Suprapubic skin (tissue), 4 donors: ENCODE measurements around the gene SEPTIN11. TPM values are rescaled to one million over a fixed set of nuclear protein-coding genes. Genes with fewer than 3 reads are reported as not detected.

ENCODE experiments used
- DNase-seq, 2 donors: peaks; one replicate each; pipeline ENCODE4 v3.0.0-alpha.2; 2019; ENCODE audit warnings: low spot score in 2 of 2
- H3K27ac ChIP-seq: fragments of 200-600 bp; sonication (generic); one replicate; pipeline ENCODE4 v1.5.1; 2019
- H3K27me3 ChIP-seq: fragments of 200-600 bp; sonication (generic); one replicate; pipeline ENCODE4 v1.5.1; 2019
- H3K36me3 ChIP-seq: fragments of 200-600 bp; sonication (generic); one replicate; pipeline ENCODE4 v1.5.1; 2019
- H3K4me1 ChIP-seq: fragments of 200-600 bp; sonication (generic); one replicate; pipeline ENCODE4 v1.5.1; 2019
- H3K4me3 ChIP-seq: fragments of 200-600 bp; sonication (generic); one replicate; pipeline ENCODE4 v1.5.1; 2019; ENCODE audit warnings: mild to moderate bottlenecking
- H3K9me3 ChIP-seq: fragments of 200-600 bp; sonication (generic); one replicate; pipeline ENCODE4 v1.5.1; 2019
- EP300 ChIP-seq: sonication (generic); formaldehyde crosslinking; IDR thresholded peaks from one replicate; pipeline ENCODE4 v1.6.1; 2017; ENCODE audit warnings: antibody characterized with exemption
- POLR2A ChIP-seq, 2 donors: fragments of 450-650 bp; IDR thresholded peaks; one replicate each; pipeline ENCODE4 v1.6.1; 2017; ENCODE audit warnings: antibody characterized with exemption in 2 of 2, mild to moderate bottlenecking in 2 of 2, moderate library complexity in 2 of 2
- POLR2AphosphoS5 ChIP-seq, 3 donors: sonication (generic); formaldehyde crosslinking; IDR thresholded peaks; one replicate each; pipeline ENCODE4 v1.6.1; 2017; ENCODE audit warnings: antibody characterized with exemption in 3 of 3
- WGBS: methylation state at CpG from one replicate; pipeline ENCODE4 v1.1.5; 2018; 5-methylcytosine and 5-hydroxymethylcytosine counted together
- total RNA-seq, 4 donors: library from RNA; depleted of rRNA; stranded (reverse); fragments of >200 nt; gene quantifications; one replicate each; pipeline ENCODE4 v1.1.0, GENCODE V29; 2016
- TF ChIP-seq, protein P1 (sequence below), 2 donors: fragments of 200-600 bp in 1 of 2; fragments of 450-650 bp in 1 of 2; sonication (generic) in 1 of 2; IDR thresholded peaks; one replicate each; pipeline ENCODE4 v1.5.1; 2016 to 2019; ENCODE audit warnings: antibody characterized with exemption in 2 of 2, mild to moderate bottlenecking in 1 of 2, moderate library complexity in 1 of 2

The SEPTIN11 gene
- total RNA-seq, 4 donors from 2014 or later: 18.6 to 41.6 (median 25.1) TPM

DNA sequence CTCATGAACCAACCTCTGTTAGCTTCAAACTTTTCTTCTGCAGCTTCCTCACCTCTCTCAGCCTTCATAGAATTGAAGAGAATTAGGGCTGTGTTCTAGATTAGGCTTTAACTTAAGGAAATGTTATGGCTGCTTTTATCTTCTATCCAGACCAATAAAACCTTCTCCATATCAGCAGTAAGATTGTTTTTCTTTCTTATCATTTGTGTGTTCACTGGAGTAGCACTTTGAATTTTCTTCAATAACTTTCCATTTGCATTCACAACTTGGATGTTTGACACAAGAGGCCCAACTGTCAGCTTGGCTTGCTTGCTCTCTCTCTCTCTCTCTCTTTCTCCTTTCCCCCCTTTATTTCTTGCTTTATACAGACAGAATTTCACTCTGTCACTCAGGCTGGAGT lies 28.8 kb upstream of the SEPTIN11 start:
- no peak for DNase-seq
- no peak overlapping the region for H3K4me3 ChIP-seq
- no peaks in the 10 kb centered on the region for H3K36me3 ChIP-seq
- no peak overlapping the region for H3K27ac ChIP-seq
- no peaks in the 10 kb centered on the region for H3K27me3 ChIP-seq
- TF ChIP-seq, protein P1, sequence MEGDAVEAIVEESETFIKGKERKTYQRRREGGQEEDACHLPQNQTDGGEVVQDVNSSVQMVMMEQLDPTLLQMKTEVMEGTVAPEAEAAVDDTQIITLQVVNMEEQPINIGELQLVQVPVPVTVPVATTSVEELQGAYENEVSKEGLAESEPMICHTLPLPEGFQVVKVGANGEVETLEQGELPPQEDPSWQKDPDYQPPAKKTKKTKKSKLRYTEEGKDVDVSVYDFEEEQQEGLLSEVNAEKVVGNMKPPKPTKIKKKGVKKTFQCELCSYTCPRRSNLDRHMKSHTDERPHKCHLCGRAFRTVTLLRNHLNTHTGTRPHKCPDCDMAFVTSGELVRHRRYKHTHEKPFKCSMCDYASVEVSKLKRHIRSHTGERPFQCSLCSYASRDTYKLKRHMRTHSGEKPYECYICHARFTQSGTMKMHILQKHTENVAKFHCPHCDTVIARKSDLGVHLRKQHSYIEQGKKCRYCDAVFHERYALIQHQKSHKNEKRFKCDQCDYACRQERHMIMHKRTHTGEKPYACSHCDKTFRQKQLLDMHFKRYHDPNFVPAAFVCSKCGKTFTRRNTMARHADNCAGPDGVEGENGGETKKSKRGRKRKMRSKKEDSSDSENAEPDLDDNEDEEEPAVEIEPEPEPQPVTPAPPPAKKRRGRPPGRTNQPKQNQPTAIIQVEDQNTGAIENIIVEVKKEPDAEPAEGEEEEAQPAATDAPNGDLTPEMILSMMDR (IDR thresholded peaks at IDR 0.05): no peak
- TF ChIP-seq POLR2A (IDR thresholded peaks at IDR 0.05) (no peak), POLR2AphosphoS5 (IDR thresholded peaks at IDR 0.05) (no peak), EP300 (no peak)
- H3K4me1 ChIP-seq: no peaks in the 10 kb centered on the region
- H3K9me3 ChIP-seq: no peaks in the 10 kb centered on the region

DNA sequence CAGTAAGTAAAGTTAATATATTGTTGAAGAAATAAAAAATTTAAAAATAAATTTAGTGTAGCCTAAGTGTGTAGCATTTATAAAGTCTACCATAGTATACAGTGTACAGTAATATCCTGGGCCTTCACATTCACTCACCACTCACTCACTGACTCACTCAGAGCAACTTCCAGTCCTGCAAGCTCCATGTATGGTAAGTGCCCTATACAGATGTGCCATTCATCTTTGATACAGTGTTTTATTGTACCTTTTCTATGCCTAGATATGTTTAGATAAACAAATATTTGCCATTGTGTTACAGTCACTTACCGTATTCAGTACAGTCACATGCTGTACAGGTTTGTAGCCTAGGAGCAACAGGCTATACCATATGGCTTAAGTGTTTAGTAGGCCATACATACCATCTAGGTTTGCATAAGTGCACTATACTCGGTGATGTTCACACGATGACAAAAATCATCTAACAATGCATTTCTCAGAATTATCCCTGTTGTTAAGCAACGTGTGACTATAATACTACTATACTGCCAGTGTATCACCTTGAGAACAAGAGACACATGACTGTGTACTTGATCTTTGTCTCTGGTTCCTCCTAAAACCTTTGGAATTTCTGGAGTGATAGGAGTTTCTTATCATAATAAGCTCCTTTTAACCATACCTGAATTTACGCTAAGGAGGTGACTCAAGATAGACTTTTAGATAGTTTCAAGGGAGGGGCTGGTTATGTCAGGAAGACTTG lies 25.8 kb upstream of the SEPTIN11 start:
- Histone ChIP-seq H3K27ac (no peak overlapping the region), H3K4me1 (no peaks in the 10 kb centered on the region), H3K4me3 (no peak overlapping the region), H3K9me3 (no peaks in the 10 kb centered on the region), H3K27me3 (no peaks in the 10 kb centered on the region), H3K36me3 (no peaks in the 10 kb centered on the region)
- WGBS: 81% methylated on average over 5 of the region's 5 CpGs
- TF ChIP-seq POLR2AphosphoS5 (IDR thresholded peaks at IDR 0.05) (no peak), POLR2A (IDR thresholded peaks at IDR 0.05) (no peak), EP300 (no peak)
- TF ChIP-seq, protein P1 (IDR thresholded peaks at IDR 0.05): no peak
- no peak for DNase-seq

DNA sequence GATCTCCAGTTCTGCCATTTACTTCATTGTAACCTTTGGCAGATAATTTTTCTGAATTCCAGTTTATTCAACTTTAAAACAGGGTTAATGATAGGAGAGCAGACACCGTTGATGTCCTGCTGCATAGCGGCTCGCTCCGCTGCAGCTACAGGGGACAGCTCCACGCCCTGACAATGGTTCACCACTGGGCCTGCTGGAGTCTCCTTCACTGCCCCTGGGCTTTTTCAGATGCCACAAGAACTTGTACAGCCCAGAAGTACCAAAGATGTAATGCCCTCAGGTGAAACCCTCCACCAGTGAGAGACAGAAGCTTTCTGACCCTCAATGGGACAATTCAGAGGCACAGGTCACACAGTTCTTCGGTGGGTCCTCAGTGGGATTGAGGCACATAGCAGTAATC lies 22.7 kb upstream of the SEPTIN11 start:
- Histone ChIP-seq H3K9me3 (no peaks in the 10 kb centered on the region), H3K36me3 (no peaks in the 10 kb centered on the region), H3K4me3 (no peak overlapping the region), H3K27me3 (no peaks in the 10 kb centered on the region), H3K27ac (no peak overlapping the region), H3K4me1 (no peaks in the 10 kb centered on the region)
- DNase-seq: no peak
- TF ChIP-seq POLR2AphosphoS5 (IDR thresholded peaks at IDR 0.05) (no peak), EP300 (no peak), POLR2A (IDR thresholded peaks at IDR 0.05) (no peak)
- TF ChIP-seq, protein P1 (IDR thresholded peaks at IDR 0.05): no peak
- WGBS: 91% methylated on average over 6 of the region's 6 CpGs

DNA sequence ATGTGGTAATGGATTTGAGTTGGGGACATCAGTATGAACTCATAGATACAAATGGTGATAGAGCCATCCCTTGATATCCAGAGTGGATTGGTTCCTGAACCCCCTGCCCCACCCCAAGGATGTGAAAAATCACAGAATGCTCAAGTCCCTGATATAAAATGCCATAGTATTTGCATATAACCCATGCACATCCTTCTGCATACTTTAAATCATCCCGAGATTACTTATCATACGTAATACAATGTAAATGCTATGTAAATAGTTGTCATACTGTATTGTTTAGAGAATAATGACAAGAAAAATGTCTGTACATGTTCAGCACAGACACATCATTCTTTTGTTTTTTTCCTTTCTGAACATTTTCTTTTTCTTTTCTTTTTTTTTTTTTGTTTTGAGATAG lies 18.9 kb upstream of the SEPTIN11 start:
- no peak for TF ChIP-seq POLR2A (IDR thresholded peaks at IDR 0.05)
- TF ChIP-seq EP300: no peak
- no peak overlapping the region for H3K27ac ChIP-seq
- no peaks in the 10 kb centered on the region for H3K9me3 ChIP-seq
- no peak overlapping the region for H3K4me3 ChIP-seq
- no peaks in the 10 kb centered on the region for H3K4me1 ChIP-seq
- DNase-seq: no peak
- WGBS: 79% methylated on average over 2 of the region's 2 CpGs
- H3K27me3 ChIP-seq: no peaks in the 10 kb centered on the region
- H3K36me3 ChIP-seq: no peaks in the 10 kb centered on the region

DNA sequence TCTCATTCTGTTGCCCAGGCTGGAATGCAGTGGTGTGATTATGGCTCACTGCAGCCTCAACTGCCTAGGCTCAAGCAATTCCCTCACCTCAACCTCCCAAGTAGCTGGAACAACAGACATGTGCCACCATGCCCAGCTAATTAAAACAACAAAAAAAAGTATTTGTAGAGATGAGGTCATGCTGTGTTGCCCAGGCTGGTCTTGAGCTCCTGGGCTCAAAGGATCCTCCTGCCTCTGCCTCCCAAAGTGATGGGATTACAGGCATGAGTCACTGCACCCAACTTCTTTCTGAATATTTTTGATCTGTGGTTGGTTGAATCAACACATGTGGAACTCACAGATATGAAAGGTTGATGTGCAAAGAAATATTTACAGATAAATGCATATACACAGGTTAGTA lies 18.5 kb upstream of the SEPTIN11 start:
- H3K4me1 ChIP-seq: no peaks in the 10 kb centered on the region
- no peaks in the 10 kb centered on the region for H3K9me3 ChIP-seq
- H3K4me3 ChIP-seq: no peak overlapping the region
- H3K27ac ChIP-seq: no peak overlapping the region
- TF ChIP-seq POLR2A (IDR thresholded peaks at IDR 0.05): no peak
- TF ChIP-seq, protein P1 (IDR thresholded peaks at IDR 0.05): no peak
- no peak for TF ChIP-seq POLR2AphosphoS5 (IDR thresholded peaks at IDR 0.05)
- TF ChIP-seq EP300: no peak
- no peaks in the 10 kb centered on the region for H3K36me3 ChIP-seq
- DNase-seq: no peak
- H3K27me3 ChIP-seq: no peaks in the 10 kb centered on the region
